HEK293T (cell line): ENCODE data around the gene FARP2.
A peak's percentile ranks its signal among the peaks of the same experiment; 100 is the strongest.

ENCODE experiments used
- CTCF ChIA-PET: fragments of 350-600 bp; formaldehyde crosslinking; extraction: SDS; loops from one replicate; lab custom pipeline; 2021; ENCODE audit warnings: antibody characterized with exemption, inconsistent platforms; lab: Yijun Ruan, JAX
- POLR2A ChIA-PET: fragments of 350-600 bp; formaldehyde crosslinking; extraction: SDS; loops from one replicate; lab custom pipeline; 2020; ENCODE audit warnings: antibody characterized with exemption, inconsistent platforms; lab: Yijun Ruan, JAX
- DNase-seq: peaks from one replicate; pipeline ENCODE4 v3.0.0; 2012; ENCODE audit warnings: mixed read lengths; ENCODE audit errors: extremely low spot score
- ARNT ChIP-seq: fragments of 450-650 bp; IDR thresholded peaks from 2 replicates; pipeline ENCODE4 v1.6.1; 2017; ENCODE audit warnings: mild to moderate bottlenecking
- BHLHE40 ChIP-seq: fragments of 450-650 bp; IDR thresholded peaks from 2 replicates; pipeline ENCODE4 v1.6.1; 2016; ENCODE audit warnings: mild to moderate bottlenecking, moderate library complexity, borderline replicate concordance
- CTBP1 ChIP-seq: fragments of 450-650 bp; IDR thresholded peaks from 2 replicates; pipeline ENCODE4 v1.6.1; 2016; ENCODE audit warnings: borderline replicate concordance
- ELF4 ChIP-seq: fragments of 450-650 bp; IDR thresholded peaks from 2 replicates; pipeline ENCODE4 v1.6.1; 2017; ENCODE audit warnings: antibody characterized with exemption
- FOXA1 ChIP-seq: fragments of 450-650 bp; IDR thresholded peaks from 2 replicates; pipeline ENCODE4 v1.6.1; 2016; ENCODE audit warnings: mild to moderate bottlenecking
- FOXK2 ChIP-seq: fragments of 450-650 bp; IDR thresholded peaks from 2 replicates; pipeline ENCODE4 v1.6.1; 2016; ENCODE audit warnings: mild to moderate bottlenecking
- FOXM1 ChIP-seq: fragments of 450-650 bp; IDR thresholded peaks from 2 replicates; pipeline ENCODE4 v1.6.1; 2017; ENCODE audit warnings: mild to moderate bottlenecking, borderline replicate concordance
- HDGF ChIP-seq: fragments of 450-650 bp; IDR thresholded peaks from 2 replicates; pipeline ENCODE4 v1.6.1; 2017; ENCODE audit warnings: antibody characterized with exemption, borderline replicate concordance
- L3MBTL2 ChIP-seq: fragments of 450-650 bp; conservative IDR thresholded peaks from 2 replicates; pipeline ENCODE4 v1.6.1; 2016; ENCODE audit warnings: mild to moderate bottlenecking
- LEF1 ChIP-seq: fragments of 450-650 bp; IDR thresholded peaks from 2 replicates; pipeline ENCODE4 v1.6.1; 2017; ENCODE audit warnings: mild to moderate bottlenecking, borderline replicate concordance
- NFRKB ChIP-seq: fragments of 450-650 bp; IDR thresholded peaks from 2 replicates; pipeline ENCODE4 v1.6.1; 2016; ENCODE audit warnings: mild to moderate bottlenecking, moderate library complexity
- PKNOX1 ChIP-seq: fragments of 450-650 bp; IDR thresholded peaks from 2 replicates; pipeline ENCODE4 v1.6.1; 2016
- SP1 ChIP-seq: fragments of 450-650 bp; IDR thresholded peaks from 2 replicates; pipeline ENCODE4 v1.6.1; 2017
- SUZ12 ChIP-seq: fragments of 450-650 bp; IDR thresholded peaks from 2 replicates; pipeline ENCODE4 v1.6.1; 2016; ENCODE audit warnings: mild to moderate bottlenecking
- TARDBP ChIP-seq: fragments of 450-650 bp; IDR thresholded peaks from 2 replicates; pipeline ENCODE4 v1.6.1; 2016
- ZNF384 ChIP-seq: fragments of 450-650 bp; IDR thresholded peaks from 2 replicates; pipeline ENCODE4 v1.6.1; 2016

The FARP2 gene

GRCh38 chr2:241355983-241356870 is at the start of gene FARP2:
Gene FARP2 (plus strand): TSS chr2:241356285. CDS start chr2:241373108, 16,823 bp downstream.
- CTCF ChIA-PET = no interaction called here
- TF ChIP-seq CTBP1 = no peak
- TF ChIP-seq TARDBP = no peak
- no peak for TF ChIP-seq FOXK2
- no peak for TF ChIP-seq SP1
- no peak for TF ChIP-seq ELF4
- no peak for TF ChIP-seq FOXA1
- TF ChIP-seq FOXM1 = peak; percentile 24; the same call in 1 of the 2 replicates
- TF ChIP-seq L3MBTL2 = no peak
- TF ChIP-seq NFRKB = no peak
- no peak for TF ChIP-seq LEF1
- TF ChIP-seq ARNT = no peak
- TF ChIP-seq ZNF384 = no peak
- TF ChIP-seq HDGF = no peak
- TF ChIP-seq SUZ12 = no peak
- peak; percentile 85 for TF ChIP-seq PKNOX1
- TF ChIP-seq BHLHE40 = no peak
- POLR2A ChIA-PET = no interaction called here

GRCh38 chr2:241307055-241307454 is 49.0 kb upstream of the FARP2 start:
- no peak for DNase-seq
- CTCF ChIA-PET = no interaction called here
- POLR2A ChIA-PET = interaction anchor here (1.5 kb wide), 1 partner anchor 8 kb away, joined by 5 read pairs; the partner anchor contains the start of genes HDLBP and SEPTIN2
- TF ChIP-seq BHLHE40 = no peak
- TF ChIP-seq L3MBTL2 = no peak
- TF ChIP-seq ELF4 = no peak
- TF ChIP-seq HDGF = no peak
- no peak for TF ChIP-seq SUZ12
- TF ChIP-seq TARDBP = no peak
- TF ChIP-seq PKNOX1 = no peak
- no peak for TF ChIP-seq ZNF384
- TF ChIP-seq NFRKB = no peak
- TF ChIP-seq FOXA1 = no peak
- TF ChIP-seq FOXK2 = no peak
- TF ChIP-seq FOXM1 = no peak
- no peak for TF ChIP-seq LEF1
- no peak for TF ChIP-seq SP1
- no peak for TF ChIP-seq ARNT
- TF ChIP-seq CTBP1 = no peak

More at GRCh38 chr2:241355983-241356870, at the start of gene FARP2:
- peak; percentile 86 for DNase-seq

GRCh38 chr2:241308267-241308666 is 47.8 kb upstream of the FARP2 start:
- ChIA-PET CTCF (no interaction called here), POLR2A (no interaction called here)
- no peak for DNase-seq
- TF ChIP-seq FOXA1 = no peak
- TF ChIP-seq TARDBP = no peak
- no peak for TF ChIP-seq LEF1
- no peak for TF ChIP-seq HDGF
- TF ChIP-seq ARNT = no peak
- no peak for TF ChIP-seq PKNOX1

- CTCF ChIA-PET = no interaction called here
- no peak for DNase-seq
- TF ChIP-seq TARDBP (no peak), FOXA1 (no peak), FOXK2 (no peak), FOXM1 (no peak), BHLHE40 (no peak), ZNF384 (no peak), PKNOX1 (no peak), HDGF (no peak), LEF1 (no peak), L3MBTL2 (no peak), CTBP1 (no peak), SP1 (no peak), NFRKB (no peak), ELF4 (no peak), SUZ12 (no peak), ARNT (no peak)
- POLR2A ChIA-PET = no interaction called here
Observed at GRCh38 chr2:241308832-241309500, 47.1 kb upstream of the FARP2 start.

GRCh38 chr2:241309684-241310117 is 46.4 kb upstream of the FARP2 start:
- ChIA-PET CTCF (no interaction called here), POLR2A (no interaction called here)
- TF ChIP-seq ELF4 = no peak
- TF ChIP-seq L3MBTL2 = no peak
- no peak for TF ChIP-seq BHLHE40
- TF ChIP-seq ZNF384 = no peak
- TF ChIP-seq HDGF = no peak
- TF ChIP-seq SUZ12 = no peak
- no peak for DNase-seq
